GM21360 (cell line): ENCODE results near the gene RADIL.

Source experiments
- ATAC-seq: cut with Tn5 transposase; IDR thresholded peaks from one replicate; pipeline ENCODE4 v1.9.1; 2021; ENCODE audit warnings: mild to moderate bottlenecking, moderate library complexity; ENCODE audit not compliant: unreplicated experiment

Gene RADIL

GRCh38 chr7:4851459-4852422 lies 31.8 kb downstream of the RADIL start:
- no peak for ATAC-seq

GRCh38 chr7:4850262-4850795 lies 33.2 kb downstream of the RADIL start:
- no peak for ATAC-seq

- no peak for ATAC-seq
Observed at GRCh38 chr7:4849390-4849789, 34.1 kb downstream of the RADIL start.

- ATAC-seq: no peak
Observed at GRCh38 chr7:4845740-4846142, 37.8 kb downstream of the RADIL start.

- no peak for ATAC-seq
Observed at GRCh38 chr7:4842319-4843064, 41.0 kb downstream of the RADIL start.

- no peak for ATAC-seq
Observed at GRCh38 chr7:4841836-4842235, 41.7 kb downstream of the RADIL start.

GRCh38 chr7:4841007-4841784 lies 42.3 kb downstream of the RADIL start:
- ATAC-seq: no peak

GRCh38 chr7:4840079-4840501 lies 43.4 kb downstream of the RADIL start:
- no peak for ATAC-seq

- ATAC-seq: no peak
Observed at GRCh38 chr7:4838626-4839334, 44.7 kb downstream of the RADIL start.

- no peak for ATAC-seq
Observed at GRCh38 chr7:4837803-4838625, 45.5 kb downstream of the RADIL start.

GRCh38 chr7:4837041-4837802 lies 46.3 kb downstream of the RADIL start:
- ATAC-seq: no peak

GRCh38 chr7:4836206-4836661 lies 47.3 kb downstream of the RADIL start:
- no peak for ATAC-seq

- no peak for ATAC-seq
Observed at GRCh38 chr7:4835398-4836205, 47.9 kb downstream of the RADIL start.

GRCh38 chr7:4834601-4835397 lies 48.7 kb downstream of the RADIL start:
- no peak for ATAC-seq

GRCh38 chr7:4833691-4834600 lies 49.6 kb downstream of the RADIL start:
- ATAC-seq: no peak

GRCh38 chr7:4833176-4833575 lies 50.3 kb downstream of the RADIL start:
- no peak for ATAC-seq
